ENCODE results near the gene TMPRSS3.

TMPRSS3 gene

DNA sequence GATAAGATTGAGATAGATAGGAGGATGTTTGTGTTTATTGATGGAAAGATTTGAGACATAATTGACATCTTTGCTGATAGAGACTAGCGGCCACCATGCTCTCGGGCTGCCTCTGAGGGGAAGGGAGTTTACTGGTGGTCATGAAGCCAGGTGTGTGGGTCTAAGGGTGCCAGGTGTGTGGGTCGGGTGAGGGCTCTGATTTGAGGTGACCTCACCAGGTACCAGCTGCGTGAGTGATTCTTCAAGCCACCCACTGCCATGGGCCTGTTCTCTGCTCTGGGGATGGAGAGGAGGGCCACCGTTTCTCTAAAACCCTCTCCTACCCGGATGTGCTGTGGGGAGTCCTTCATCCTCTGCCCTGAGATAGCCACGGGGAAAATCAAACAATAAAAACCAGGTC is 11.0 kb upstream of the TMPRSS3 start:
- DNase-seq, result no peak

DNA sequence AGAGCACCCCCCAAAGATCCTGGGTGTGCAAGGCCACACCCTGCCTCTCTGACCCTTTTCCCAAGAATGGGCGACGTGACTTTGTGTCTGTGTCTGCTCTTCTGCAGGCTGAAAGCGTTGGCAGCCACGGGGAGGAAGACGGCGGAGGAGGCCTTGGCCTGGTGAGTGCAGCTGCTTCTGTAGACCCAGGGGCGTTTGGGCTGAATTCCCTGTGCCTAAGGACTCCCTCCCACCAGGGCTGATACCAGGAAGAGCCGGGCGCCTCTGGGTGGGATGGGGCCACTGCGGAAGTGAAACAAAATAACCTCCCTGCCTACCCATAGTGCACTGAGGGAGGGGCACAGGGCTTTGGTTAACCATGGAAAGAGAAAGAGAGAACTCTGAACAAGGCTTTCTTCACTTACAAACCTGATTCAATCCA is 10.4 kb upstream of the TMPRSS3 start:
- peak; percentile 81 for DNase-seq

DNA sequence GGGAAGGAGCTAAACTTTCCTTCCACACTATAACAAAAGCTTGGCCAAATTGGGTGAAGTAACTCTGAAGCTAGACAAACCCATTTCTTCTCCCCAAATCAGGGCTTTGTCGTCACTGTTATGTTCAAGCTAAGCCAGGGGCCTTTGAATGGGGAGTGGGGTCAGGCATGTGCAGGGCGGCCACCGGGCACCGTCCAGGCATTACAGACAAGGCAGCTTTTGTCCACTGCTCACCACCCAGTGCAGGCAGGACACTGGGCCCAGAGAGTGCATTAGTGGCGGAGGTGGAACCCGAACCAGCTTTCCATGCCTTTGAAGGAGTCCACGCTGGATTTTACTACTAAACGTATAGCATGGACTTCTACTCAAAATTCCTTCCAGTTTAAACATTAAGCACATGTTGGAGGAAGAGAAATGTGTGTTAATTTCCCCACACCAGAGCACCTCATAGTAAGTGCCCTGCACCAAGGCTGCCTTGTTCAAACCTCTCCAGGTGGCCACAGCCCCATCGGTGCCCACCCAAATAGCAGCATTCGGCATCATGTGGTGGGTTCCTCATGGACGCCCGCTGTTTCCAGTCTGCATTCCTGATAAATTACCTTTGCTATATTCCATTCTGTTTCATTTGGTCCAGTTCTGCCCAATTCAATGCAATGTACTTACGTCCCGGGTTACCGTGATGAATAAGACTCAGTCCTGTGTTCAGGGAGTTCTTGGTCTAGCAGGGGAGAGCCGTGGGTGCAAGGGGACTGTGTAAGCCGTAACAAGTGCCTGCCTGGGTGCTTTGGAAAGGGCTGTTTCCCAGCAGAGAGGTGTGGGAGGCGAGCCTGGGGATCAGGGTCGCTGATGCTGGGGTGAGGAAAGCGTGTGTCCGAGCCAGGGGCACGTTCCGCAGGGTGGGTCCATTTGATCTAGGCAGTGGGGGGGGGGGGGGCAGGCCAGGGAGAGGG is 9.5 kb upstream of the TMPRSS3 start:
- no peak for DNase-seq

DNA sequence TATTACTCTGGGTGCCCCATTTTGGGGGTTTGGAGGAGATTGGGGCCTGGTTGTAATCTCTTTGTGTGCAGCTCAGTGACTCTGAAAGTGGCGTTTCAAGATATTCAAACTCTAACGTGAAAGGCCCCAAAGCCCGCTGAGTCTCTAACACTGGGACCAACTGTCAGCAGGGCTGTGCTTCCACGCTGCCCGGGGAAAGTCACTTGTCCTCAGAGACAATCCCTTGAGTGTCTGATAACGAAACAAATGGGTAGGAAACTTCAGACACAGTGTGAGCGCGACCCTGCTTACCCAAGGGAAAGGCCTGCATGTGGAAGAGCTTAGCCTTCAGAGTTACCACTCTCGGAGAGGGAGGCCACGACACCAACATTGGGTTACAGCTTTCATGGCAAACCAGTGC is 8.7 kb upstream of the TMPRSS3 start:
- peak; percentile 55 for DNase-seq

DNA sequence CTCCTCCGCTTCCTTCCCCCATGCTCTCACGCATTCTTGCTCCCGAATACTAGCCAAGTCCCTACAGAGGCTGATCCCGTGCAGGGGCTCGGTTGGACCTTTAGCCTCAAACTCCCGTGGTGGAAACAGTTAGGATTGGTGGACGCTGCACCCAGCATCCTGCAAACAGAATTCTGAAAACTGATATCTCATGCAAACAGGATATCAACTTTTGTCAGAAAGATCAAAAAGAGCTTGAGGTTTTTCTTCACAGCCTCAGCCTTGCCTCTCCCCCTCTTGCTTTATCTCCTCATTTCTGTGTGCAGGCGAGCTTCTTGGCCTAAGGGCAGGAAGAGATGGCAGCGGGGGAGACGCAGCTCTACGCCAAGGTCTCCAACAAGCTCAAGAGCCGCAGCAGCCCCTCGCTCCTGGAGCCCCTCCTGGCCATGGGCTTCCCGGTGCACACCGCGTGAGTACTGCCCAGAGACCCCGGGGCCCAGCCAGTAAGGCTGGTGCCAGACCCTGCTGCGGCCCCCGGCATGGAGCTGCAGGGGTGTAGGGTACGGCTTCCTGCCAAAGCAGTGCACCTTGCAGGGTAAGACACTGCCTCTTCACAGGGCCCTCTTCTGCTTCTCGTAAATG is 7.9 kb upstream of the TMPRSS3 start, which contains the start of gene UBASH3A:
Gene UBASH3A, plus strand, starts transcription at position 292 of the 621 bp plus-strand sequence. Its CDS starts 44 bp downstream, at position 336.
- DNase-seq, result peak; percentile 70

DNA sequence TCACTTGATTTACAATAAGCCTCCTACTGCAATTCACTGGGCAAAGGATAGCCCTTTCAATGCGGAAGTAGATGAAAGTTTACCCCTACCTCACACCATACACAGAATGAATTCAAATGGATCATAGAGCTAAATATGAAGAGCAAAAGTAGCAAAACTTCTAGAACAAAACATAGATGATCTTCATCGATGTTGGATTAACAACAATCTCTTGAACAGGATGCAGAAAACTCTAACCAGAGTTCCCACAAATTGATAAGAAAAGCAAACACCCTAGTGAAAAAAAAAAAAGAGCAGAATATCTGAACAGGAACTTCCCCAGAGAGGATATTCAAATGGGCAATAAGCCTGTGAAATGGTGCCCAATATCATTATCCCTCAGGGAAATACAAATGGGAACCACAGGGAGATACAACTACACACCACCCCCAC is 6.0 kb upstream of the TMPRSS3 start:
- DNase-seq, result no peak

DNA sequence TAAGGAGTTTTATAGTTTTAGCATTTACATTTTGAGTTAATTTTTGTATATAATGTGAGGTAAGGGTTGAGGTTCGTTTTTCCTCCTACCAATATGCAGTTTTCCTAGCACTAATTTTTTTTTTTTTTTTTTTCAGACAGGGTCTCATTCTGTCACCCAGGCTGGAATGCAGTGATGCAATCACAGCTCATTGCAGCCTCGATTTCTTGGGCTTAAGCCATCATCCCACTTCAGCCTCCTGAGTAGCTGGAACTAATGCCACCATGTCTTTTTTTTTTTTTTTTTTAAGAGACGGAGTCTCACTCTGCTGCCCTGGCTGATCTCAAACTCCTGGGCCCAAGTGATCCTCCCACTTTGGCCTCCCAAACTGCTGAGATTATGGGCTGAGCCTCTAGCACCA is 5.3 kb upstream of the TMPRSS3 start:
- DNase-seq, result no peak

DNA sequence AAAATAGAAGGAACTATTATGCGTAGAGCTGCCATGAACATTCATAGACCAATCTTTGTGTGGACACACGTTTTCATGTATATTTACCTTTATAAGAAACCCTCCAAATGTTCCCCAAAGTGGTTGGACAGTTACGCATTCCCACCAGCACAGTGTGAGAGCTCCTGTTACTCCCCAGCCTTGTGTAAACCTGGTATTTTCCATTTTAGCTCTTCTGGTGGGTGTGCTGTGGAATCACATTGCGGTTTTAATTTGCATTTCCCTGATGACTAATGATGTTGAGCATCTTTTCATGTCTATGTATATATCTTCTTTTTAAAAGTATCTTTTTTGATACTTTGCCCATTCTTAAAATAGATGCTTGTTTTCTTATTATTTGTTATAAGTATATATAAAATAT is 4.7 kb upstream of the TMPRSS3 start:
- peak; percentile 48 for DNase-seq

DNA sequence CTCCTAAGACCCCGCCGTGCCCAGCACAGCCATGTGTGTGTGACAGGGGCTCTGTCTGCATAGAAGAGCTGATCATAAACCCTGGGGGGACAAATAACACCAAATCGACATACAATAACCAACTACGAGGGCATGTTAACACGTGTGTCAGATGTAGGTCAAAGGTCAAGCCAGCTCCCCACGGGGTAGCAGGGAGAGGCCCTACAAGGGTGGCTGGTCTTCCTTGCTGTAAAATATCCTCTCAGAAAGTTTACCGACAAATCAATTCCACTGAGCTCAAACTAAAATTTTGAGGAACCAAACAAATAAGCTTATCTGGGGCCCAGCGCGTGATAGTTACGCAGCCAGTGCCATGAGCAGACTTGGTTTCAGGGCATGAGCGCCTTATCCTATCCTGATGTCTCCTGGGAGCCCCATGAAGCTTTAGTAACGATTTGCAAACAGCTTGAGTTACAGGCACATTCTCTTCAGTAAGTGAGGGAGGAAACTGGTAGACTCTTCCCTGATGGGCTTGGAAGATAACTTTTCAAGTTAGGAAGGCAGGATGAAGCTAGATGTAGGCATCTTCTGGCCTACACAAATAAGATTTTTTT is 2.7 kb upstream of the TMPRSS3 start:
- DNase-seq, result no peak

DNA sequence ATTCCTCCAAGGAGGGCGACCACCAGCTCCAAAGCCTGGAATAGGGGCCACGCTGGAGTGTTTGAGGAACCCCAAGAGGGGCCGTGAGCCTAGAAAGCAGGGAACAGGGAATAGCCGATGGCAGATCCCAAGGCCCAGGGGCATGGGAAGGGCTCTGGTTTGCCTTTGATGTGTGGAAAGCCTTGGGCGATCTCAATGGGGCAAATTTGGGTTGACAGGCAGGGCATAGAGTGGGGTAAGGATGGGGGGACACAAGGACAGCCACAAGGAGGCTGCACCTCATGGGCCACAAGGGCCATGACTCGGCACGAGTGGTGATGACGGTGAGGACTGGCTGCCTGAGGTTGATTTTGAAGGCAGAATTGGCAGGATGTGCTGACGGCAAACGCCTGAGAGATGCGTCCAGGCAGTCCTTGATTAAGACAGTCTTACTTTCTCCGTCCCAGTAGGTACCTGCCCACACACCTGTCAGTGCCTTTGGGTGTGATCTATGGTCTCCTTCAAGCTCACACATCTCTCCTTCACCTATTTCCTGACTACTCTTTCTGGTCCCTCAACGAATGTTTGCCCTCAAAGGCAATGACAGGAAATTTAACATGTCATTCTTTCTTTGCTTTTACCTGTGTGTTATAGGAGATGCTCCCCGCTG is 2.0 kb upstream of the TMPRSS3 start:
- no peak for DNase-seq

DNA sequence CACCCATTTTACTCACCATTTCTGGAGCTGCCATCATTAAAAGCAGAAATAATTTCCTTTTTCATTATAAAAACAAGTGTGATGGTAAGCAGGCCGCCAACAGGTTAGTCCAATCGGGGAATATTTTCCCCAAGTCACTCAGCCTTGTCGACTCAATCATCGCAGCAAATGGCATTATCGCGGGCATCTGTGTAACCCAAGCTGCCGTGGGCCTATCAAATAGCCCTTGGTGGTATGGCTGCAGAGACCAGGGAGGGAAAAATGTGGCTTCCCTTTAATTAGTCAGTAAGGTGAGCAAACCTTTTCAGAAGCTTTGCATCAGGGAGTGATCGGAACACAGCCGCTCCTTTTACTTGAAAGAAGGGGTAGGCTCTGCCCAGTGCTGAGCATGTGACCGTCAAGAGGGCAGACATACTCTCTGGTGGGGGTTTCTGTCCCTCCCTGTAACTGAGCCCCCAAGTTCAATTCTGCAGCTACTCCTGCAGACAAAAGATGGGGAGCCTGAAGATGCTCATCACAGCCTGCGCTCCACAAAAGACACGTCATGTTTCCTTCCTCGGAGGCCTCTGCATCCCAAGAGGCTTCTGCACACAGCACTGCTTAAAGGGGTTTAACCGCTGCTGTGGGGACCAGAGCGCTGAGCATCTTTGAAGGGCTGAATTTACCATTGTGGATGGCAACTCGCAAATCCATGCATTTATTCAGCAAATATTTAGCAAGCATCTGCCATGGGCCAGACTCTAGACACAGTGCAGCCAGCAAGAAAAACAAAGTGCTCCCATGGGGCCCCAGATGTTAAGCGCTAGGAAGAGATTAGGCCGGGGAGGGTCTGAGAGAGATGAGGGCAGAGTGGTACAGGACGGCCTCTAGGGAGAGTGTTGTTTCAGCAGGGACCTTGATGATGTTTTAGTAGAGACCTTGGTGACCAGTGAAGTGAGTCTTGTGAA is 1.2 kb upstream of the TMPRSS3 start:
- DNase-seq, result no peak

DNA sequence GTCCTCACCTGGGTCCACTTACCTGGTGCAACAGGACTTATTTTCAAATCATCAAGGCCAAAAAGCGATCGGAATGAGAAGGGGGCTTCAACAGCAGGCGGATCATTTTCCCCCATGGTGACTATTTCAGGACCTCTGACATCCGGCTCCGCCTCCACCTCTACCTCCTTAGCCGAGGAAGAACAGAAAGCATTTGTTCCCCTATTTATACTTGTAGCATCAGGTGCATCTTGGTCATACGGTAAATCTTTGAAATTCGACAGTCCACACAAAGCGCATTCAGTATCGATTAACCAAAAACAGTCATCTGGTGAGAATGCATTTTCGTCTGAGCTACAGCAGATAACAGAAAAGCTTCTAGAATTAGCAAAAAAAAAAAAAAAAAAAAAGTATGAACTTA is 550 bp downstream of the TMPRSS3 start:
- DNase-seq, result no peak

DNA sequence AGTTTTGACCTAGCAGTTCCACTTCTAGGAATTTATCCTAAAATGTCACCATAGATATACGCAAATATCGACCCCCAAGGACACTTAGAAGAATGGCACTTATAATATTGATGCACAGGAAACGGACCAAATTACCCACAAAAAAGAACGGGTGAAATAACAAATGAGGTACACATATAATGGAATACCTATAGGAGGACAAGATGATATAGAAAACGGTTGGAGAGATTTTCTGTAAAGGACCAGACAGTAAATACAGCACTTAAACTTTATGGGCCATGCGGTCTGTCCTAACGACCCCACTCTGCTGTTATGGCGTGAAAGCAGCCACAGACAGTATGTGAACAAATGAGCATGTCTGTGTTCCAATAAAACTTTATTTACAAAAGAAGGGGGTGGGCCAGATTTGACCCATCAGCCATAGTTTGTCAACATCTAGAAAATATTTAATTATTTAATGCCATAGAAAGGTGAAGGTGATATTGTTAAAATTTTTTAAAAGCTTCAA is 2.4 kb downstream of the TMPRSS3 start:
- no peak for DNase-seq

DNA sequence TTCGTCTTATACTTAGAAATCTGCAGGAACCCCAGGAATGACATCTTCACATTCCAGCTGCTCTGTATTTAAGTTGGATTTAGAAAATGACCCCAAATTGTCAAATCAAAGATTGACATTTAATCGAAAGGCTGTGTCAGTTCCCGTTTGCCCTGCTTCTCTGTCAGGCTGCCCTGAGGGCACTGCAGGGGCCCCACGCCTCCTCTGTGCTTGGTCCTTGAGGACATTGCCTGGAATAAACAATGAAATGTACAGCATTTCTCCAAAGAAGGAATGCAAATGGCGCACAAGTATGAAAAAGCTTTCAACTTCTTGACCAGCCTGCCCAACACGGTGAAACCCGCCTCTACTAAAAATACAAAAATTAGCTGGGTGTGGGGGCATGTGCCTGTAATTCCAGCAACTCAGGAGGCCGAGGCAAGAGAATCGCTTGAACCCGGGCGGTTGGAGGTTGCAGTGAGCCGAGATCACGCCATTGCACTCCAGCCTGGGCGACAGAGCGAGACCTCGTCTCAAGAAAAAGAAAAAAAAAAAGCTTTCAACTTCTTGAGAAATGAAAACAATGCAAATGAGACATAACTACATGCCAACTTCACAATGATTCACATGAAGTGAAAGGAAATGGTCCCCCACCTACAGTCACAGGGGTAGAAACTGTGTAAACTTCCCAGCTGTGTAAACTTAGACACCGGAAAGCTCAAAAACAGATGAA is 3.0 kb downstream of the TMPRSS3 start:
- no peak for DNase-seq

DNA sequence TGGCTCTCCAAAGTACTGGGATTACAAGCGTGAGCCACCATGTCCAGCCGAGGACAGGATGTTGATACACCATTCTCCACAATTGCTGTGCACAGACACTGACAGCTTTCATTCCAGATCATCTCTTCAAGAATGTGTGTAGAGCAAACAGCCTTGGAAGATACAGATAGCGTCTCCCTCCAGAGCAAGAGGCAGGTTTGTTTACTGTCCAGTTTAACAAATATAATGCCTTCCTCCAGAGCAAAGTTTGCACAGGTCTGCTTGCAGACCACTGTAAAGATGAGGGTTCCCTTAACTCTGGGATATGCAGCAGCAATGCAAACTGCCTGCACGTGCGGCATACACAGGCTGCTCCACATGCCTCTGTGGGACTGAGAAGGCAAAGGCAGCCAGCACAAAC is 4.6 kb downstream of the TMPRSS3 start:
- DNase-seq, result no peak

DNA sequence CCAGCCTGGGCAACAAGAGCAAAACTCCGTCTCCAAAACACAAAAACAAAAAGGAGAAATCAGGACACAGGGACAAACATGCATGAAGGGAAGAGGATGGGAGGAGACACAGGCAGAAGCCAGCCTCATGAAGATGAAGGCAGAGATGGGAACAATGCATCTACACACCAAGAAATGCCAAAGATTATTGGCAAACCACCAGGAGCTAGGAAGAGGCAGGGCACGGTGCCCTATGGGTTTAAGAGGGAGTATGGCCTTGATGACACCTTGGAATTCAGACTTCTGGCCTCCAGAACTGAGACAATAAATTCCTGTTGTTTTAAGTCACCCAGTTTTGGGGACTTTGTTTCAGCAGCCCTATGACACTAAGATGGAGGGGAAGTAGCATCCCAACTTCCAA is 5.2 kb downstream of the TMPRSS3 start:
- no peak for DNase-seq

DNA sequence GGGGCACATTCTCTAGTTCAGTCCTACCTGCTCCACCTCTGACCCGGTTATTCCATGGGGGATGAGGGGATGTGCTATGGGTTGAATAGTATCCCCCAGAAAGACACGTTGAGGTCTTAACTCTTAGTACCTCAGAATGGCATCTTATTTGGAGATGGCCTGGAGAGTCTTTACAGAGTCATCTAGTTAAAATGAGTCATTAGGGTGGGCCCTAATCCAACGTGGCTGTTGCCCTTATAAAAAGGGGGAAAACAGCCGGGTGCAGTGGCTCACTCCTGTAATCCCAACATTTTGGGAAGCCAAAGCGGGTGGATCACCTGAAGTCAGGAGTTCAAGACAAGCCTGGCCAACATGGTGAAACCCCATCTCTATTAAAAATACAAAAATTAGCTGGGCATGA is 5.7 kb downstream of the TMPRSS3 start:
- no peak for DNase-seq

DNA sequence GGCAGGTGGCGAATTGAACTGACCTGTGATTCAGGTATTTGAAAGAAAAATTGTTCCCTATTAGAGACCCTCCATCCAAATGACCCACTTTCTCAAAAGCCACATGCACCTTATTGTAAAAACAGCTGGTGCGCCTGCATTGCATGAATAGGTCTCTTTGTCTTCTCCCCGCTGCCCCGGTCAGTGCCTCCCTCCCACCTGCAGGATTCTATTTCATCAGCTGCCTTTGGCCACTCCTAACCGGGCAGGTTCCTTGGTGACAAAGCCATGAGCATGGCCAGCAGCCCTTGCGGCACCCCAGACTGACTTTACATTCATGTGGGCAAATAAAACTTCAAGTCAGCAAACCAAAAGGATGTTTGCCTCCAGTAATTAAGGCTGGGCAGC is 6.4 kb downstream of the TMPRSS3 start:
- DNase-seq, result no peak

DNA sequence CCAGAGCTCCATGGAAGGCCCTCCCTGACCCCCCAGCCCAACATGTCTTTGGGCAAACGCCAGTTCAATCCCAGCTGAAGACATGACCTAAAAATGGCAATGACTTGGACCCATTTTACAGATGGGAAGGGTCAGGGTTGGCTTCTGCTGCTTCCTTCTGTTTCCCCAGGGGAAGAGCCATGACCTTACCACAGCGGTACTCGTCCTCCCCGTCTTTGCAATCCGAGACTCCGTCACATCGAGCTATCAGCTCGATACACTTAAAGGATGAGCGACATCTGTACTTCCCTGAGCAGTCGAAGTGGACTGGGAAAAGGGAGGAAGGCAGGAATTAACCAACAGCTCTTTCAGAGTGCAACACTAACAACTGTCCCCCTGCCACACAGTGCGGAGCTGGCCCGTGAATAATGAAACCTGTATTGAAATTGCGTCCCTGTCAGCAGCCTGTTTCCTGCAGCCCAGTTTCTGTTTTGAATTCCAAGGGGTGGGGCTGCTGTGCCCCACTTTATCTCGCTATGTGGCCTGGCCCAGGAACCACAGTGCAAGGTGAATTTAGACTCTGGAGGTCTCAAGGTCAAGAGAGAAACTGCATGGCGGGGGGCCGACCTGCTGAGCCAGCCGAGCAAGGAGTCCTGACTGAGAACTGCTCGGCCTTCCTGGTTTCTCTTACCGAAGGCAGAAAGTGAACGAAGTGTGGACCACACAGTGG is 7.0 kb downstream of the TMPRSS3 start:
- peak; percentile 34 for DNase-seq

DNA sequence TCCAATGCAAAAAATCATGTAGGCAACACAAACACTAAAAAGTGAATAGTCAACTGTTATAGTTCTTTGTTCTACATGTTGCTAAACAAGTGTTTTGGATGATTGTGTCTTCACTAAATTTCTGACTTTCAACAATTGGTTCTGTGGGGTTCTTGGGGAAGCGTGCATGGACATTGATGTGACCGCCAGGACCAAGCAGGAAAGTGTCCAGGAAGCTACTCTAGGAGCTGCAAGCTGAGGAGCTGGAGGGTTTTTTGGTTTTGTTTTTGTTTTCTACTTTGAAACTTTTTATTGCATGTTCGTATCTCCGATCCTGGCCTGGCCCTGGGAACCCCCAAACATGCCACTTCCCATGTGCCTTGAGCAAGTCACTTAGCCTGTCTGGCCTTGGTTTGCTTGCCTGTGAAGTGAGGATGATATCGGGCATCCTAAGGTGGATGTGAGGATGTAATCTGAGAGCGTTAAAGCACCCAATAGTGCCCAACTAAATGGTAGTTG is 8.0 kb downstream of the TMPRSS3 start:
- DNase-seq, result no peak
